K562 (cell line): Measurements from ENCODE around the gene TSHR. TPM values are rescaled to one million over a fixed set of nuclear protein-coding genes. Genes with fewer than 3 reads are reported as not detected.

Experiments
- ATAC-seq: fragments of 200-7000 bp; cut with Tn5 transposase; 3 replicates; pipeline ENCODE4 v1.9.1; 2020; ENCODE audit warnings: moderate library complexity
- BruUV-seq: library from RNA; stranded (reverse); fragments of 400-500 nt; replicated peaks from 2 replicates; lab custom pipeline; 2021; lab: Mats Ljungman, UMichigan
- CTCF ChIA-PET: fragments of 300-600 bp; formaldehyde crosslinking; extraction: SDS; loops from one replicate; lab custom pipeline; 2021; ENCODE audit warnings: low intra/inter-chr PET ratio; lab: Yijun Ruan, JAX
- POLR2A ChIA-PET: fragments of 300-600, 350-650 bp; sonication (Branson Sonifier 250); formaldehyde crosslinking; extraction: SDS; loops from one replicate; lab custom pipeline; 2021; ENCODE audit warnings: antibody characterized with exemption, inconsistent platforms; lab: Yijun Ruan, JAX
- DNase-seq, 4 experiments: peaks; one replicate each; pipeline versions ENCODE4 v3.0.0 to v3.0.0-alpha.2; 2011 to 2018; ENCODE audit warnings: low spot score in 3 of 4, mixed read lengths in 3 of 4; ENCODE audit errors: extremely low read depth in 1 of 4
- FAIRE-seq: peaks from 2 replicates; lab custom pipeline; 2011; peaks lifted over from hg19 to GRCh38; lab: Jason Lieb, UNC
- H2AFZ ChIP-seq: 2 replicates; pipeline ENCODE4 v1.6.0; 2011; ENCODE audit warnings: low read depth, low read length, control low read depth, inconsistent platforms
- H3K27ac ChIP-seq: fragments of 200-600 bp; 3 replicates; pipeline ENCODE4 v1.8.0; 2011; ENCODE audit warnings: low read depth, mild to moderate bottlenecking, control low read depth, inconsistent platforms, low read length, moderate library complexity, mixed read lengths; ENCODE audit errors: extremely low read depth
- H3K27me3 ChIP-seq, 2 experiments: fragments of 300-600 bp in 1 of 2; 2 replicates in 1 of 2; 3 replicates in 1 of 2; pipeline versions ENCODE4 v1.6.0 to v1.8.0; 2011; ENCODE audit warnings: inconsistent platforms in 2 of 2, low read length in 2 of 2, mild to moderate bottlenecking in 1 of 2, mixed read lengths in 1 of 2, moderate library complexity in 1 of 2; ENCODE audit not compliant: control insufficient read depth in 2 of 2, insufficient read depth in 2 of 2
- H3K36me3 ChIP-seq: fragments of 300-600 bp; 3 replicates; pipeline ENCODE4 v1.8.0; 2011; ENCODE audit warnings: mild to moderate bottlenecking, low read length, inconsistent platforms; ENCODE audit not compliant: control insufficient read depth, insufficient read depth
- H3K4me1 ChIP-seq, 2 experiments: fragments of 200-600 bp in 1 of 2; replicated peaks in 1 of 2; 2 replicates in 1 of 2; 3 replicates in 1 of 2; pipeline versions ENCODE4 v1.5.1 to v1.8.0; 2011; ENCODE audit warnings: inconsistent platforms in 2 of 2, low read length in 2 of 2, mild to moderate bottlenecking in 1 of 2, mixed read lengths in 1 of 2, moderate library complexity in 1 of 2; ENCODE audit not compliant: control insufficient read depth in 2 of 2, insufficient read depth in 2 of 2
- H3K4me2 ChIP-seq: 2 replicates; pipeline ENCODE4 v1.6.1; 2011; ENCODE audit warnings: low read length, control low read depth, inconsistent platforms, mixed read lengths; ENCODE audit not compliant: insufficient read depth
- H3K4me3 ChIP-seq: fragments of 200-600 bp; sonication (generic), shearing (Covaris generic); 2 replicates; pipeline ENCODE4 v1.5.1; 2016; ENCODE audit warnings: control low read depth, inconsistent platforms
- H3K79me2 ChIP-seq: fragments of 200-600 bp; 3 replicates; pipeline ENCODE4 v1.8.0; 2011; ENCODE audit warnings: low read length, inconsistent platforms; ENCODE audit not compliant: control insufficient read depth, insufficient read depth
- H3K9ac ChIP-seq, 2 experiments: 2 replicates each; pipeline versions ENCODE4 v1.6.0 to v1.6.1; 2011; ENCODE audit warnings: low read depth in 2 of 2, low read length in 2 of 2, control low read depth in 1 of 2, inconsistent platforms in 1 of 2, mild to moderate bottlenecking in 1 of 2, mixed read lengths in 1 of 2; ENCODE audit not compliant: insufficient read depth in 1 of 2
- H3K9me1 ChIP-seq: one replicate; pipeline ENCODE4 v1.6.0; 2011; ENCODE audit warnings: inconsistent platforms, mild to moderate bottlenecking, low read length, moderate library complexity; ENCODE audit not compliant: control insufficient read depth, insufficient read depth
- H3K9me3 ChIP-seq: replicated peaks from 2 replicates; pipeline ENCODE4 v1.5.1; 2011; ENCODE audit warnings: low read depth, low read length, inconsistent platforms; ENCODE audit not compliant: control insufficient read depth, insufficient read depth
- H4K20me1 ChIP-seq: replicated peaks from 2 replicates; pipeline ENCODE4 v1.6.1; 2011; ENCODE audit warnings: low read length, inconsistent platforms, mixed read lengths; ENCODE audit not compliant: control insufficient read depth, insufficient read depth
- ARHGAP35 ChIP-seq: fragments of 450-650 bp; IDR thresholded peaks from 2 replicates; pipeline ENCODE4 v1.6.1; 2018; ENCODE audit not compliant: partially characterized antibody
- HDAC8 ChIP-seq: fragments of 450-650 bp; IDR thresholded peaks from 2 replicates; pipeline ENCODE4 v1.6.1; 2016; ENCODE audit warnings: mild to moderate bottlenecking, missing genetic modification characterization, moderate library complexity, missing compliant biosample characterization
- PRMT5 ChIP-seq: sonication (generic); formaldehyde crosslinking; IDR thresholded peaks from 2 replicates; pipeline ENCODE4 v1.5.0; 2020; ENCODE audit warnings: missing genetic modification reagents
- ZKSCAN8 ChIP-seq: fragments of 200-800 bp; sonication (Bioruptor generic); IDR thresholded peaks from 2 replicates; pipeline ENCODE4 v1.6.1; 2016; ENCODE audit warnings: missing genetic modification characterization, missing compliant biosample characterization
- ZNF347 ChIP-seq: fragments of 450-650 bp; formaldehyde crosslinking; IDR thresholded peaks from 2 replicates; pipeline ENCODE4 v1.4.0; 2020; ENCODE audit warnings: low read depth, mild to moderate bottlenecking, moderate library complexity
- ZNF384 ChIP-seq: IDR thresholded peaks from 2 replicates; pipeline ENCODE4 v1.6.1; 2012; ENCODE audit warnings: low read depth, low read length, improper control_type of control experiment
- ZNF644 ChIP-seq: fragments of 200-800 bp; sonication (Bioruptor generic); IDR thresholded peaks from 2 replicates; pipeline ENCODE4 v1.6.1; 2016; ENCODE audit warnings: low read depth, missing genetic modification characterization, missing compliant biosample characterization
- WGBS: fragments of 100-300 bp; shearing (Covaris generic); methylation state at CpG from one replicate; pipeline ENCODE4 v1.1.6; 2016; ENCODE audit warnings: low coverage, mixed read lengths; ENCODE audit not compliant: insufficient coverage; ENCODE audit errors: missing lambda C conversion rate; 5-methylcytosine and 5-hydroxymethylcytosine counted together
- in situ Hi-C: fragments of 300-500 bp; cut with MboI; formaldehyde crosslinking; loops from 4 replicates; pipeline ENCODE4 v1.15.0; 2018; ENCODE audit warnings: inconsistent platforms, mixed read lengths
- intact Hi-C: fragments of 100-400 bp; cut with micrococcal nuclease; formaldehyde crosslinking; loops from 2 replicates; pipeline ENCODE4 v1.14.2; 2022
- polyA plus RNA-seq, 8 experiments: library from polyadenylated mRNA; depleted of rRNA in 4 of 8; stranded (reverse) in 5 of 8; unstranded in 3 of 8; fragments of >200 nt; fragmentation: Nextera tagmentation in 2 of 8; fragmentation: Illumina TruSeq in 1 of 8; extraction: Ambion mirVana in 2 of 8; extraction: Trizol in 1 of 8; gene quantifications; 2 replicates each; pipeline versions ENCODE4 v1.2.1 to v1.2.3, GENCODE V29; 2011 to 2014; ENCODE audit warnings: inconsistent platforms in 1 of 8, missing spikeins in 1 of 8
- total RNA-seq, 7 experiments: library from RNA; depleted of rRNA in 6 of 7; stranded (reverse); fragments of >200 nt in 6 of 7; fragmentation: Illumina TruSeq in 2 of 7; extraction: Trizol in 2 of 7; gene quantifications; 2 replicates each; pipeline versions ENCODE4 v1.2.1 to v1.2.3, GENCODE V29; 2011 to 2021; ENCODE audit warnings: low replicate concordance in 1 of 7
- TF ChIP-seq, protein P1 (sequence below): fragments of 450-650 bp; IDR thresholded peaks from 2 replicates; pipeline ENCODE4 v1.6.1; 2016; ENCODE audit warnings: low read depth

TSHR gene
- total and polyA plus RNA-seq, 9 of the 15 experiments (the other 6 are each of a cell fraction or from before 2014, with no cell fraction given): 0.01 to 0.10 TPM; not detected in 7

- Histone ChIP-seq H3K36me3 (no peaks in the 10 kb centered on the region), H3K9me1 (no peaks in the 10 kb centered on the region), H3K27ac (no peak overlapping the region), H3K79me2 (no peaks in the 10 kb centered on the region), H3K27me3 (no peaks in the 10 kb centered on the region), H3K4me3 (no peak overlapping the region), H3K9me3 (no peaks in the 10 kb centered on the region), H3K9ac (no peak overlapping the region), H4K20me1 (no peaks in the 10 kb centered on the region), H2AFZ (no peak overlapping the region), H3K4me2 (no peak overlapping the region), H3K4me1 (no peaks in the 10 kb centered on the region)
- intact Hi-C loops: no loop called here
- no peak for DNase-seq
- no peak for ATAC-seq
- no TSS peak for BruUV-seq
- POLR2A ChIA-PET: no interaction called here
- in situ Hi-C loops: no loop called here
- TF ChIP-seq ZNF384: no peak
- TF ChIP-seq ZNF347: no peak
- TF ChIP-seq, protein P1, sequence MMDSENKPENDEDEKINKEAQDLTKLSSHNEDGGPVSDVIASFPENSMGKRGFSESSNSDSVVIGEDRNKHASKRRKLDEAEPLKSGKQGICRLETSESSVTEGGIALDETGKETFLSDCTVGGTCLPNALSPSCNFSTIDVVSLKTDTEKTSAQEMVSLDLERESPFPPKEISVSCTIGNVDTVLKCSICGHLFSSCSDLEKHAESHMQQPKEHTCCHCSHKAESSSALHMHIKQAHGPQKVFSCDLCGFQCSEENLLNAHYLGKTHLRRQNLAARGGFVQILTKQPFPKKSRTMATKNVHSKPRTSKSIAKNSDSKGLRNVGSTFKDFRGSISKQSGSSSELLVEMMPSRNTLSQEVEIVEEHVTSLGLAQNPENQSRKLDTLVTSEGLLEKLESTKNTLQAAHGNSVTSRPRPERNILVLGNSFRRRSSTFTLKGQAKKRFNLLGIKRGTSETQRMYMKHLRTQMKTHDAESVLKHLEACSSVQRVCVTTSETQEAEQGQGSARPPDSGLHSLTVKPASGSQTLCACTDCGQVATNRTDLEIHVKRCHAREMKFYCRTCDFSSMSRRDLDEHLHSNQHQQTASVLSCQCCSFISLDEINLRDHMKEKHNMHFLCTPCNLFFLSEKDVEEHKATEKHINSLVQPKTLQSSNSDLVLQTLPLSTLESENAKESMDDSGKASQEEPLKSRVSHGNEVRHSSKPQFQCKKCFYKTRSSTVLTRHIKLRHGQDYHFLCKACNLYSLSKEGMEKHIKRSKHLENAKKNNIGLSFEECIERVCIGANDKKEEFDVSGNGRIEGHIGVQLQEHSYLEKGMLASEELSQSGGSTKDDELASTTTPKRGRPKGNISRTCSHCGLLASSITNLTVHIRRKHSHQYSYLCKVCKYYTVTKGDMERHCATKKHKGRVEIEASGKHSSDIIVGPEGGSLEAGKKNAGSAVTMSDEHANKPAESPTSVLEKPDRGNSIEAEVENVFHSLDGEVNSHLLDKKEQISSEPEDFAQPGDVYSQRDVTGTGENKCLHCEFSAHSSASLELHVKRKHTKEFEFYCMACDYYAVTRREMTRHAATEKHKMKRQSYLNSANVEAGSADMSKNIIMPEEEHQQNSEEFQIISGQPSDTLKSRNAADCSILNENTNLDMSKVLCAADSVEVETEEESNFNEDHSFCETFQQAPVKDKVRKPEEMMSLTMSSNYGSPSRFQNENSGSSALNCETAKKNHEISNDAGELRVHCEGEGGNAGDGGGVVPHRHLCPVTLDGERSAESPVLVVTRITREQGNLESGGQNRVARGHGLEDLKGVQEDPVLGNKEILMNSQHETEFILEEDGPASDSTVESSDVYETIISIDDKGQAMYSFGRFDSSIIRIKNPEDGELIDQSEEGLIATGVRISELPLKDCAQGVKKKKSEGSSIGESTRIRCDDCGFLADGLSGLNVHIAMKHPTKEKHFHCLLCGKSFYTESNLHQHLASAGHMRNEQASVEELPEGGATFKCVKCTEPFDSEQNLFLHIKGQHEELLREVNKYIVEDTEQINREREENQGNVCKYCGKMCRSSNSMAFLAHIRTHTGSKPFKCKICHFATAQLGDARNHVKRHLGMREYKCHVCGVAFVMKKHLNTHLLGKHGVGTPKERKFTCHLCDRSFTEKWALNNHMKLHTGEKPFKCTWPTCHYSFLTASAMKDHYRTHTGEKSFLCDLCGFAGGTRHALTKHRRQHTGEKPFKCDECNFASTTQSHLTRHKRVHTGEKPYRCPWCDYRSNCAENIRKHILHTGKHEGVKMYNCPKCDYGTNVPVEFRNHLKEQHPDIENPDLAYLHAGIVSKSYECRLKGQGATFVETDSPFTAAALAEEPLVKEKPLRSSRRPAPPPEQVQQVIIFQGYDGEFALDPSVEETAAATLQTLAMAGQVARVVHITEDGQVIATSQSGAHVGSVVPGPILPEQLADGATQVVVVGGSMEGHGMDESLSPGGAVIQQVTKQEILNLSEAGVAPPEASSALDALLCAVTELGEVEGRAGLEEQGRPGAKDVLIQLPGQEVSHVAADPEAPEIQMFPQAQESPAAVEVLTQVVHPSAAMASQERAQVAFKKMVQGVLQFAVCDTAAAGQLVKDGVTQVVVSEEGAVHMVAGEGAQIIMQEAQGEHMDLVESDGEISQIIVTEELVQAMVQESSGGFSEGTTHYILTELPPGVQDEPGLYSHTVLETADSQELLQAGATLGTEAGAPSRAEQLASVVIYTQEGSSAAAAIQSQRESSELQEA: no peak
- TF ChIP-seq ZKSCAN8 (CRISPR knock-in tag): no peak
- TF ChIP-seq HDAC8 (tag): no peak
- TF ChIP-seq ZNF644 (tag): no peak
- TF ChIP-seq ARHGAP35: no peak
- TF ChIP-seq PRMT5 (CRISPR knock-in tag): no peak
- CTCF ChIA-PET: no interaction called here
- FAIRE-seq: no peak
- 22% methylated on average over 1 of the region's 1 CpG for WGBS
These were observed 78.3 kb downstream of the TSHR start for GRCh38 chr14:81033698-81034240.
